ENCODE measurements around the gene STRADA.

GRCh38 chr17:63681530-63681929 lies 60.1 kb downstream of the STRADA start:
- no peak for TF ChIP-seq POLR2A (IDR thresholded peaks at IDR 0.05; ENCODE audit: low read depth, low read length)
- no peak for TF ChIP-seq MAX (IDR thresholded peaks at IDR 0.05; ENCODE audit: insufficient read depth, insufficient read length)
- no peak for TF ChIP-seq CTCF (IDR thresholded peaks at IDR 0.05; ENCODE audit: extremely low read depth in 1 of 2, insufficient read depth in 1 of 2, low read depth in 1 of 2, low read length in 2 of 2)
- TF ChIP-seq EZH2 (IDR thresholded peaks at IDR 0.05; ENCODE audit: borderline replicate concordance, low read depth, low read length, severe bottlenecking) = no peak

All from endothelial cell of umbilical vein (primary cell).